GM19463 (cell line): ENCODE measurements around the gene VEZF1.
"Not testable (repeated sequence)": the region's sequence is repeated elsewhere in the genome, so short reads cannot be mapped to it uniquely, and the experiment has no call there.

ENCODE experiments used
- ATAC-seq: cut with Tn5 transposase; IDR thresholded peaks from one replicate; pipeline ENCODE4 v1.9.1; 2021; ENCODE audit warnings: mild to moderate bottlenecking, moderate library complexity; ENCODE audit not compliant: unreplicated experiment

VEZF1 gene

DNA sequence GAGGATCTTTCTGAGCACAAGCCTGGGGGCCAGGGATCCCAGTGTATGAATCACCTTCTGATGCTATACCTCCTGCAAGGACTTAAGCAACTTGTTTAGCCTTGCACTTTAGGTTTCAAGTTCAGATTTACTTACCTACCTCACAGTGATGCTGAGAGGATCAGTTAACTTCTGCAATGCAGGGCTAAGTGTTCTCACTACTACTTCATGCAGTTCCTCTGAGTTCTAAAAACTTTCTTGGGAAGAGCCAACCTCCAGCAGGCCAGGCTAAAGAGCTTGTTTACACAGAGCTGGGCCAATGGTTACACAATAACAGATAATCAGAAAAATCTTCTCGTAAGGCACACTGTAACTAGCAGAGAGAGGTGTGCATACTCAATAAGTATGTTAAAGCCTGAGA, 13.0 kb downstream of the VEZF1 start:
- no peak for ATAC-seq

- not testable (repeated sequence) for ATAC-seq
These were observed 13.8 kb downstream of the VEZF1 start for GRCh38 chr17:57974053-57974824.

DNA sequence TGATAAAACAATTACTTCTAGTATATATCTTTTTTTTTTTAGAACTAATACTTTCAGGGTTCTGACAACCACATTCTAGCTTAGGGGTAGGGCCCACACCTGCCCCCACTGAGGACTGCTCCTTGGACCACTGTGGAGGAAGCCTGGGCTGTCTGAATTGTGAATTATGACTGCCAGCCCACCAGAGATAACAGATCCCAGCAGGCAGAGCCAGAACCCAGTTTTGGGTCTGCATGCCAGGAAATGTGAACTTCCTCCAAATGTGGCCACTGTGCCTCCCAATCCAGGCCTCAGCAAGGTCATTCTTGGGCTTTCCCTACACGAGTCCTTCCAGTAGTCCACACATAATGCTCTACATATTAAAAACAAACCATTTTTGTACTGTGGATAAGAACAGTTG, 15.9 kb downstream of the VEZF1 start:
- no peak for ATAC-seq

- ATAC-seq, result no peak
These were observed 16.5 kb downstream of the VEZF1 start for GRCh38 chr17:57971572-57971971.

DNA sequence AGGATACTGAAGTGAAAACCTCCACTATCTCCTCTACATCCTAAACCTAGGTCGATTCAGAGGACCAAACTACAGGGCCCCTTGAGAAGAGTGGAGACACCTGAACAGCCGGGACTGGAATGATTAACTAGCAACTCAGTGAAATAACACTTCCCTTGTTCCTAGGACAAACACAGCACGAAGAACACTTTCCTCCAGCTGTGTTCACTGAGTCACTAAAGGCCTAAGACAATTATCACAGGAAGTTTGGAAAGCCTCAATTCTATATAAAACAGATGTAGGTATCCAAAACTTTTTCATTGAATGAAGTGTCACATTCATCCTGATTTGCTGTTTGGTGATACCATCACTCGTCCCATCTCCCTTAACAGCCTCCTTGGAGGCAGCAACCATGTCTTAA, 17.3 kb downstream of the VEZF1 start:
- no peak for ATAC-seq

- no peak for ATAC-seq
These were observed 19.6 kb downstream of the VEZF1 start for GRCh38 chr17:57968456-57968855.

DNA sequence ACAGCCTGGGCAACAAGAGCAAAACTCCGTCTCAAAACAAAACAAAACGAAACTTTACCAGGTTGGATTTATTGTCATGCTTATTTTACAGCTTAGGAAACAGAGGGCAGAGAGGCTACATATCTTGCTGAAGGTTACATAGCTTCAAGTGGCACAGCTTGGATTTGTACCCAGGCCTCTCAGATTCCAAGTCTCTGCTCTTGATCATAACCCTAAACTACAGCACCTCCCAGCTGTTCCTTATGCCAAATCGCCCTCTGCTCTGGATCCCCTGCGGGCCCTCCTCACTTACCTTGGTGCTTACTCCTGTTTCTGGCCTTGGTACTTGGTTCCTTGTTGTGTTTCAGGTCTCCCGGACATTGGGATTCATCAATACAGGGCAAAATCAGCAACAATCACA, 21.2 kb downstream of the VEZF1 start:
- no peak for ATAC-seq

DNA sequence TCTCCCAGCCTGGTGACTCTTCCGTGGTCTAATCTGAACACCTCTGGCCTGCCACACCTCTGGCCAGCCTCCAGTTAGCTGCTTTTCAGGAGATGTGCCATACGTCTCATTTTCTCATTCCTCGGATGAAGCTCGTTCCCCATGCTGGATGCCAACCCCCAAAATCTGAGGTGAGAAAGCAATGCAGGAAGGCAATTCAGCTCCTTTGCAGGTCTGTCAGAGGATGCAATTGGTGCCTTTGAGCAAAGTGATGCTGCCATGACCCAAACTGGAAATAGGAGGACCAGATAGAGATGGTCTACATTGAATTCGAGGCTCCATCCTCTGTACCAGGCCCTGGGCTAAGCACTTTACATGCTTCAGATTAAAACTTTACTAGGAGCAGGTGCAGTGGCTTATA, 21.8 kb downstream of the VEZF1 start:
- no peak for ATAC-seq

GRCh38 chr17:57965521-57966160, 22.4 kb downstream of the VEZF1 start:
- no peak for ATAC-seq

- ATAC-seq, result no peak
These were observed 24.9 kb downstream of the VEZF1 start for GRCh38 chr17:57963149-57963511.

GRCh38 chr17:57962279-57963148, 25.5 kb downstream of the VEZF1 start:
- no peak for ATAC-seq

GRCh38 chr17:57959929-57960328, 28.1 kb downstream of the VEZF1 start:
- ATAC-seq, result no peak

DNA sequence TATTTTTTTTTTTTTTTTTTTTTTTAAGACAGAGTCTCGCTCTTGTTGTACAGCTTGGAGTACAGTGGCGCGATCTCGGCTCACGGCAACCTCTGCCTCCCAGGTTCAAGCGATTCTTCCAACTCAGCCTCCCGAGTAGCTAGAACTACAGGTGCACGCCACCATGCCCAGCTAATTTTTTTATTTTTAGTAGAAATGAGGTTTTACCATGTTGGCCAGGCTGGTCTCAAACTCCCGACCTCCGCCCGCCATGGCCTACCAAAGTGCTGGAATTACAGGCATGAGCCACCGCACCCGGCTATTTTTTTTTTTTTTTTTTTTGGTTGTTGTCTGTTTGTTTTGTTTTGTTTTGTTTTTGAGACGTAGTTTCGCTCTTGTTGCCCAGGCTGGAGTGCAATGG, 29.7 kb downstream of the VEZF1 start:
- ATAC-seq, result not testable (repeated sequence)

DNA sequence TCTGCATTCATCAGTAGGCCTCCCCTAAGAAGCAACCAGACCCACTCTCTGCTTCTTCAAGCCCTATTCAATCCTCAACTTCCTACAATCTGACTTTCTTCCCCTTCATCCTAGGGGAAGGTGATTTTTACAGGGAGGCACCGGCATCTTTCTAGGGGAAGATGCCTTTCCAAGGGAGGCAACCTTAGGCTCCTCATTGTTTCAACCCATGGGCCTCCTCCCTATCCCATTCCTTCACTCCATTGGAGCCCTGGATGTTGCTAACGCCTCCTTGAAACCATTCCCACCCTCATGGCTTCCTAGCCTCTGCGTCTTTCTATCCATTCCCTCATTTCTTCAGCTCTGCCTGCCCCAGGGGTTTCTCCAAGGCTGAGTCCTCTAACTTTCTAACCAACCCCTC, 30.2 kb downstream of the VEZF1 start:
- ATAC-seq, result no peak

- ATAC-seq, result no peak
These were observed 30.8 kb downstream of the VEZF1 start for GRCh38 chr17:57957120-57957850.

DNA sequence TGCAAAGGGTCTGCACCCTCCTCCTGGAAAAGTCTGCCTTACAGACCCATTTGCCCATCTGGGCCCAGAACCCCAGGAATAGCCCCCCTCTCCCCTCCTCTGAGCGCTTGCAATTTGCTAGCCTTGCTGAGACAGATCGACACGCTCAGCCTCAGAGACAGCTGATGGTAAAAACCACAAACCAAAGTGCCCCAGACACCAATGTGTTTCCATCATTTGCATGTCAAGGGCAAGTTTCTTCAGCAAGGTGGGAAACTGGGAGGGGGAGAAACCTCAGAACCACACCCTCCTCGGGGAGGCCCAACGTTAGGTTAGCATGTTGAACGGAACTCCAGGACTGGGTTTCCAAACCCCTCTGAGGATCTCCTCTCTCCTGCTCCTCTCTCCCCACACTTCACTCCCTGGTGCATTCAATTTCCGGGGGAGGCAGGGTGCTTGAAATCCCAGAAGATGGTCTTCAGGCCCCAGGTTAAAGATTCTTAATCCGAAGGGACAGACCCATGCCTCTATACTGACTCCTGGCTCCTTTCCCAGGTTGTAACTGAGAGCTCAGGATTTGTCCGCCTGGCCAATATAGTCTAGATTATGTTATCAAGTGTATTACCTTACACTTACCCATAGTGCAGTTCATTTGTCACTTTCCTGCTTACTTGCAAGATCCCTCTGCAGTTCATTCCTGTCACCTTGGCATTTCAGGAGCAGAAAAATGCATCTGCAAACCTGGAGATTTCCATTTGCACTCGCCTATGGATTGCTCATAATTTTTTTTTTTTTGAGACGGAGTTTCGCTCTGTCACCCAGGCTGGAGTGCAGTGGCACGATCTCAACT, 31.5 kb downstream of the VEZF1 start:
- peak; percentile 74 for ATAC-seq

- ATAC-seq, result peak; percentile 38
These were observed 32.7 kb downstream of the VEZF1 start, which contains the start of gene CUEDC1 for GRCh38 chr17:57955183-57955931. CUEDC1 (minus strand) TSS chr17:57955412; CDS start chr17:57885564, 69,848 bp downstream.

DNA sequence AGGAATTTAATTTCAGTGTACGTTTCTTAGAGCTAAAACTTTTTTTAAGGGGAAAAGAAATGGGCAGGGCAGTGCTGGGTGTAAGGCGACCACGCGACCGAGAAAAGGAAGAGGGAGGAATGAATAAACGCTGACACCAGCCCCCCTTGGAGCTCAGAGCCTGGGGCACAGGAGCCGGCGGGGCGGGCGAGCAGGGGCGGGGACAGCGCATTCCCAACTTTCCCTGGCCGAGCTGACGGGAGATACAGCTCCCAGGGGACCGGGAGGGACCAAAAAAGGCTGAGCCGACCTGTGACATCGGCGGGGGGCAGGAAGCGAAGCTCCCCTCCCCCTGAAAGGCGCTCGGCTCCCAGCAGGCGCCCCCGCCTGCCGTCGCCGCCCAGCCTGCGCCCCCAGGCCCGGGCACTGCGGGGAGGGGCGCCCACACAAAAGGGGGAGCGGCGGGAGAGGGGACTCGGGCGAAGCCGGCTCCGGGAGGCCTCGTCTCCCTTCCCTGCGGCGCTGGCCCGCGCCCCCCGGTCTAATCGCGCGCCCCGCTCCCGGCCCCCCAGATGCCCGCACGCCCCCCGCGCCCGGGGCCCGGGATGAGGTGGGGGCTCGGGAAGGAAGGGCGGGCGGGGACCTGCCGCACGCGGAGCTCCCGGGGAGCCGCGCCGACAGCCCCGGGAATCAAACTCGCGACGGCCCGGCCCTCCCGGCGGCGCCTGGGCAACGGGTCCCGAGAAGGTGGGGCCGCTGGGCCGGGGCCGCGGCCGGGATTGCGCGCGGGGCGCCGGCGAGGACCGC, 33.5 kb downstream of the VEZF1 start:
- ATAC-seq, result no peak
